HG03575 (cell line): Measurements from ENCODE around the gene CFAP410.

Experiments used
- ATAC-seq: cut with Tn5 transposase; IDR thresholded peaks from one replicate; pipeline ENCODE4 v1.9.1; 2021; ENCODE audit not compliant: unreplicated experiment, insufficient number of reproducible peaks, low FRiP score; ENCODE audit errors: extremely low read depth

Gene CFAP410

DNA sequence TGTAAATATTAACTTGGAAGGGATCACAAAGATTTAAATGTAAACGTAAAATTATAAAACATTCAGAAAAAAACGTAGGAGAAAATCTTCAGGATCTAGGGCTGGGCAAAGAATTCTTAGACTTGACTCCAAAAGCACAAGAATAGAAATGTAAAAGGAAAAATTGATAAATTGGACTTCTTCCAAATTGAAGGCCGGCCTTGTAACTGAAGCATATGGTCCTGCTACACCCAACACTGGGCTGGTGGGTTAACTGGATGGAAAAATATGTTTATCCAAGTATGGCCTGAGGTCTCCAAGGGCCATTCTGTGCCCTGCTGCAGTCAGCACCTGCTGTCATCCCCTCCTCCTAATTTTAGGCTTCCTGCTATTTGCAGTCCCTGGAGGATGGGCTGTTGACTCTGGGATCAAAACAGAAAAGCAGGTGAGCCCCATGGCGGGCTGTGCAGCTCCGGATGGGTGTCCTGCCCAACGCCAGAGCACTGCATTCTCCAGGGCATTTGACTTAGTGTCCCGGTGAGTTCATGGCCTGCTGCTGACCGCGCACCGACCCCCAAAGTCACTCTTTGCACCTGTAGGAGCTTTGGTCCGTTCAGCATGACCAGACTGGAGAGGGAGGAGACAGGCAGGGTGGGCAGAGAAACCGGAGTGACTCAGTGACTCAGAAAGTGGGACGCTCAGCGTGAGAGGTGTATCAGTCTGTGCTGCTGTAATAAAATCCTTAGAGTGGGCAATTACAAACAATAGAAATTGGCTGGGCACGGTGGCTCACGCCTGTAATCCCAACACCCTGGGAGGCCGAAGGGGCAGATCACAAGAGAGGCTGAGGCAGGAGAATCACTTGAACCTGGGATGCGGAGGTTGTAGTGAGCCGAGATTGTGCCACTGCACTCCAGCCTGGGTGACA, 59.6 kb downstream of the CFAP410 start:
- ATAC-seq, result no peak
